Measurements from ENCODE around the gene KIAA1328.
"Not testable (repeated sequence)": the region's sequence is repeated elsewhere in the genome, so short reads cannot be mapped to it uniquely, and the experiment has no call there.

Gene KIAA1328

GRCh38 chr18:37161491-37161890, 332.6 kb downstream of the KIAA1328 start:
- DNase-seq, result no peak

GRCh38 chr18:37162551-37162950, 333.6 kb downstream of the KIAA1328 start:
- DNase-seq, result no peak

GRCh38 chr18:37163119-37163518, 334.2 kb downstream of the KIAA1328 start:
- DNase-seq, result no peak

GRCh38 chr18:37166491-37166890, 337.6 kb downstream of the KIAA1328 start:
- DNase-seq, result no peak

GRCh38 chr18:37166966-37167365, 338.0 kb downstream of the KIAA1328 start:
- not testable (repeated sequence) for DNase-seq

GRCh38 chr18:37170984-37171383, 342.1 kb downstream of the KIAA1328 start:
- DNase-seq, result no peak

- no peak for DNase-seq
These were observed 344.5 kb downstream of the KIAA1328 start for GRCh38 chr18:37173384-37173783.

GRCh38 chr18:37175727-37176620, 347.0 kb downstream of the KIAA1328 start:
- no peak for DNase-seq

GRCh38 chr18:37176621-37176934, 347.7 kb downstream of the KIAA1328 start:
- DNase-seq, result no peak

GRCh38 chr18:37179384-37179783, 350.5 kb downstream of the KIAA1328 start:
- DNase-seq, result no peak

GRCh38 chr18:37180086-37180485, 351.2 kb downstream of the KIAA1328 start:
- DNase-seq, result no peak

- no peak for DNase-seq
These were observed 353.6 kb downstream of the KIAA1328 start for GRCh38 chr18:37182340-37183135.

GRCh38 chr18:37184209-37184868, 355.4 kb downstream of the KIAA1328 start:
- DNase-seq, result no peak

- DNase-seq, result no peak
These were observed 359.3 kb downstream of the KIAA1328 start for GRCh38 chr18:37188016-37188791.

- DNase-seq, result no peak
These were observed 370.8 kb downstream of the KIAA1328 start for GRCh38 chr18:37199741-37200140.

GRCh38 chr18:37207343-37207742, 378.4 kb downstream of the KIAA1328 start:
- no peak for DNase-seq

GRCh38 chr18:37210781-37211180, 381.9 kb downstream of the KIAA1328 start:
- no peak for DNase-seq

- DNase-seq, result no peak
These were observed 389.2 kb downstream of the KIAA1328 start for GRCh38 chr18:37218022-37218590.

GRCh38 chr18:37219257-37219656, 390.3 kb downstream of the KIAA1328 start:
- DNase-seq, result no peak

GRCh38 chr18:37222354-37222998, 393.5 kb downstream of the KIAA1328 start:
- DNase-seq, result no peak

GRCh38 chr18:37222999-37223378, 394.1 kb downstream of the KIAA1328 start:
- no peak for DNase-seq

GRCh38 chr18:37225279-37225678, 396.4 kb downstream of the KIAA1328 start:
- DNase-seq, result no peak
